Cardiac fibroblast (primary cell): Measurements from ENCODE around the gene CD247.

Experiments
- DNase-seq, 2 donors: peaks; one replicate each; pipeline versions ENCODE4 v3.0.0 to v3.0.0-alpha.2; 2010; ENCODE audit warnings: low read depth in 2 of 2
- H3K4me3 ChIP-seq, 2 donors: replicated peaks in 1 of 2; 1 replicate in 1 of 2; 2 replicates in 1 of 2; pipeline ENCODE4 v1.5.1; 2011; ENCODE audit warnings: low read depth in 2 of 2, low read length in 2 of 2, mild to moderate bottlenecking in 2 of 2, moderate library complexity in 1 of 2
- TF ChIP-seq, protein P1 (sequence below): IDR thresholded peaks from one replicate; pipeline ENCODE4 v1.5.1; 2011; ENCODE audit warnings: low read depth, mild to moderate bottlenecking, low read length, inconsistent platforms

The CD247 gene

DNA sequence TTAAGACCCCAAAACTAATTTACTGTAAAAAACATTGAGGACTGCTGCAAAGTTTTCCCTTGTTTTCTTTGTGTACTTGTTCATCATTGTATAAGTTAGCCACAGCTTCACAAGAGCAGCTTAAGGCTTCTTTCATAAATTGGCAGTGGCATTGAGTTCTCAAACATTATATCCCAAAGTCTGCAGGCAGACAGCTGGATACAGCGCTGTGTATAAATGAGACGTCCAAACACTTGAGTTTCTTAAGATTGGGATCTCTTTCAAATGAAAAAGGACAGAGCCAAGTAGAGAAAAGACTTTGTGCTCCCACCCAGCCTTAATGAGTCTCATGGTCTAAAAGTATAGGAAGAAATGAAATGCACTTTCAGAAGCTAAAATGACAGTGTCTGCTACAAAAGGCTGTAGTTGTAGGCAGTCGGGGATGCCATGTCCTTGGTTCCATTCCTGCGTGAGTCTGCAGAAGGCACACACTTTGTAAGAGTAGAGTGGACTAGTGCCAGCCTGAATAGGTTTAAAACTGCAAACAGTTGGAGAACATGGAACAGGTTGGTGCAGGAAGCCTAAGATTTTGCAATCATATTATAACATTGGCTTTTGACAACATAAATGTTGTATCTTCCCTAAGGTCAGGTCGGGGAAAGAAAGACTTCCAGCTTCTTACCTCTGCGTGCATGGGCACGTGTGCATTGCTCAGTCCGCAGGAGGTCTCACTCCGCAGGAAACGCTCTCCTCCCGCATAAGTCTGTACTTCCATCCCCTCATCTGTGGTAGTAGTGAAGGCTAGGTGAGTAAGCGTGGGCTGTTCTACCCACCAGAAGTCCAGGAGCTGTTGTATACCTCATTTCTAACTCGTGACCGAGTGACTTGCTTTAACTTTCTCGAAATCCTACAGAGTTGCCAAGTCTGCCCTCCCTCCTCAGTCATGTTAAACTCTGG lies 94.4 kb downstream of the CD247 start:
- DNase-seq = no peak
- TF ChIP-seq, protein P1, sequence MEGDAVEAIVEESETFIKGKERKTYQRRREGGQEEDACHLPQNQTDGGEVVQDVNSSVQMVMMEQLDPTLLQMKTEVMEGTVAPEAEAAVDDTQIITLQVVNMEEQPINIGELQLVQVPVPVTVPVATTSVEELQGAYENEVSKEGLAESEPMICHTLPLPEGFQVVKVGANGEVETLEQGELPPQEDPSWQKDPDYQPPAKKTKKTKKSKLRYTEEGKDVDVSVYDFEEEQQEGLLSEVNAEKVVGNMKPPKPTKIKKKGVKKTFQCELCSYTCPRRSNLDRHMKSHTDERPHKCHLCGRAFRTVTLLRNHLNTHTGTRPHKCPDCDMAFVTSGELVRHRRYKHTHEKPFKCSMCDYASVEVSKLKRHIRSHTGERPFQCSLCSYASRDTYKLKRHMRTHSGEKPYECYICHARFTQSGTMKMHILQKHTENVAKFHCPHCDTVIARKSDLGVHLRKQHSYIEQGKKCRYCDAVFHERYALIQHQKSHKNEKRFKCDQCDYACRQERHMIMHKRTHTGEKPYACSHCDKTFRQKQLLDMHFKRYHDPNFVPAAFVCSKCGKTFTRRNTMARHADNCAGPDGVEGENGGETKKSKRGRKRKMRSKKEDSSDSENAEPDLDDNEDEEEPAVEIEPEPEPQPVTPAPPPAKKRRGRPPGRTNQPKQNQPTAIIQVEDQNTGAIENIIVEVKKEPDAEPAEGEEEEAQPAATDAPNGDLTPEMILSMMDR = no peak
- H3K4me3 ChIP-seq = no peak overlapping the region

DNA sequence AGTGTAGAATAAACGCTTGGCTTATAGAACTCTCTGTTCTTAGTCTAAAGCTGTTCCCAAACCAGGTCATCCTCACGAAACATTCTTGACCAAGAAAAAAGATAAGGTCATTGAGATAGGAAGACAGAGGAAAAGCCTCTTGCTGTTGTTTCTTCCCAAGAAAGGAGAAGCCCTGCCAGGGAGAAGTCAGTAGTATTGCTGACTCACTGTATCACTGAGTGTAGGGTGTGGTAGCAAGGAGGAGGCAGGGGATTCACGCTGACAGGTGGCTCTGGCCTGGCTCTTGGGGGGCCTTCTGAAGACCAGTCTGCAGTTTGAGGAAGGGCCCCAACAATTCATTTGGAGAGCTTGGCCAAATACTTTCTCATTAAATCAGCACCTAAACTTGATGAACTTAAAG lies 97.8 kb downstream of the CD247 start:
- TF ChIP-seq, protein P1 = no peak
- DNase-seq = peak in 1 of 2 donors; percentile 15
- no peak overlapping the region for H3K4me3 ChIP-seq

DNA sequence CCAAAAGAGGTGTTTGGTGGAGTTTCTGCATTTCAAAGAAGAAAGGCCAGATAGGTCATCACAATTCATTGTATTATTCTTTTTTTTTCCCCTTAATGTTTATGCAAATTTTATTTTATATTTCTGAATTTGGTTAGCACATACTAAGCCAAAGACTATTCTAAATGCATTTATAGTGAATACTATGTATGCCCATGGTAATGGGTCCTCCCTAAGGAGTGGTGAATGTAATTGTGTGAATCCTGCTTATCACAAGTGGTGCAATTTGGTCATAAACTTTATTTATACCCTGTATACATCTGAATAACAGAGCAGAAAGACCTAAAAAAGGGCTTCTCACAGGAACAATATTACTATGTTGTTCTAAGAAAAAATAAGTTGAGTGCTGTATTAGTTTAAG lies 99.1 kb downstream of the CD247 start:
- DNase-seq = no peak
- TF ChIP-seq, protein P1 = no peak

DNA sequence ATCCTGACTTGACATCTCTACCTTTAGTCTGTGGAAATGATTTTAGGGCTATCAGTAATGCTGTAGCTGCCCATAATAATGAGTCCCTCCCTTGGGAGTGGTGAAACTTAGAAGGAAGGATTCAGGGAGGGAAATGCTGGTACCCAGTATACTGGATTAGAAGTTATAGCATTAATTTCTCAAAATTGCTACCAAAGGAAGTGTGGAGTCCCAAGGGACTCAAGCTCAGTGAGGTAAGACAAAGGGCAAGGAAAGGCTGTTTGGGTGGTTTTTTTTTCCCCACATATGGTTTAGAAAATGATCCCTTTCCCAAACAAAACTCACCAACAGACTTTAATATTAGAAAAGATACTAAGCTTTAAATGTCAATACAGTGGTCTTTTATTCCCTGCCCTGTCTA lies 99.9 kb downstream of the CD247 start:
- TF ChIP-seq, protein P1 = no peak
- no peak overlapping the region for H3K4me3 ChIP-seq

More for the DNA sequence above, 99.1 kb downstream of the CD247 start:
- no peak overlapping the region for H3K4me3 ChIP-seq

DNA sequence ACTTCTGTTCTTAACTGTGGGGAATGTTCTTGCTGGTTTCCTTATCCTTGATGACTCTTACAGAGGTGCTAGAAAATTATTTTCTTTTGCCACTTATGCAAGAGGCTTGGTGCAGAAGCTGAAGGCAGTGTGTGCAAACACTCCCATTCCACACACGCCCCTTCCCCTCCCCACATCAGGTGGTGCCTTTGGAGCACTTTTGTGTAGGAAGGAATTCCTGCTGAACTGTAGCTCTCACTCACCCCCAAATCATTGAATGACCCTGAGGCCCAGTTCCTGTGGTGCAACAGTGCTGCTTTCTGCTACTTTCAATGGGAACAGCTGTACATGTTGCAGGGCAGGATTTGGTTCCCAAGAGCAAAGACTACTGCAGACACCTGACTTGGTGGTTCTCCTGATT lies 101.8 kb downstream of the CD247 start:
- no peak overlapping the region for H3K4me3 ChIP-seq
- DNase-seq = no peak
- TF ChIP-seq, protein P1 = no peak

More for the DNA sequence above, 99.9 kb downstream of the CD247 start:
- DNase-seq = peak; percentile 30 to 35

DNA sequence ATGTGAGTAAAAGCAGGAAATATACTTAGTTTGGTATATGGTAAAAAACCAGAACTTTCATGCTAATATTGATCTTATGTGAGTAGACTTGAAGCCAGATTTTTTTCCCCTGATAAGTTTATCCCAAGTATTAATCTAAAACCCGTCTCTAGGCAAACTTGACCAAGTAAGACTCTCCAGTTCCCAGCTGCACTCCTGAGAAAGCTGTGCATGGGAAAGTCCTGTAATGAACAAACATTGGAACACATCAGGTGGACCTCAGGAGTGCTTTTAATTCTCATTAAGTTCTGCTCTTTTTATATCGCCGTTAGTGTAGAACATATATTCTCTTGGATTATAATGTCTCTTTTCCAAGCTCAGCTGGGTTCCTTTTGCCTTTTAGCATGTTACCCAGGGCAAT lies 105.0 kb downstream of the CD247 start:
- DNase-seq = no peak
- no peak overlapping the region for H3K4me3 ChIP-seq
- TF ChIP-seq, protein P1 = no peak

DNA sequence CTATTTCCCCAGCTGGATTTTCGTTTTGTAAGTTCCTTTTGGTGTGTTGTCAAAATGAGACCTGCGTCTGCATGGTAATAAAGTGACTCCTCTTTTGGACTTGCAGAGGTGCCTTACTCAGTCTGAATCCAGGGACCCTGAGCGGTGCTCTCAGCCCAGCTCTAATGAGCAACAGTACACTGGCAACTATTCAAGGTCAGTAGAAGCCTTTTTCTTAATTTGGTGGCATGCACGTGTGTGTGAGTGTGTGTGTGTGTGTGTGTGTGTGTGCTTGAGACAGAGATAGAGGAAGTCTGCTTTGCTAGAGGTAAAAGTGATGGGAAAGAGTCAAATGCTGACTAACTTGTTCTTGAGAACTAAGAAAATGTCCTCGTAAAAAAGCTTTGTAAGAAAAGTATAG lies 105.4 kb downstream of the CD247 start:
- TF ChIP-seq, protein P1 = no peak
- no peak overlapping the region for H3K4me3 ChIP-seq
- DNase-seq = no peak
